Upper lobe of right lung (tissue), 1 donor: Measurements from ENCODE around the gene RASL11A. TPM values are rescaled to one million over a fixed set of nuclear protein-coding genes. Genes with fewer than 3 reads are reported as not detected.

ENCODE experiments used
- ATAC-seq: fragments of 200-7000 bp; cut with Tn5 transposase; one replicate; pipeline ENCODE4 v1.9.1; 2020; ENCODE audit warnings: mild to moderate bottlenecking, moderate library complexity
- DNase-seq: peaks from one replicate; pipeline ENCODE4 v3.0.0-alpha.2; 2020
- H3K27ac ChIP-seq: fragments of 200-600 bp; one replicate; pipeline ENCODE4 v1.8.0; 2022
- H3K27me3 ChIP-seq: fragments of 200-600 bp; one replicate; pipeline ENCODE4 v1.8.0; 2022; ENCODE audit warnings: mild to moderate bottlenecking
- H3K36me3 ChIP-seq: fragments of 200-600 bp; one replicate; pipeline ENCODE4 v1.8.0; 2022
- H3K4me1 ChIP-seq: fragments of 200-600 bp; one replicate; pipeline ENCODE4 v1.8.0; 2022
- H3K4me3 ChIP-seq: fragments of 200-600 bp; one replicate; pipeline ENCODE4 v1.8.0; 2022; ENCODE audit warnings: mild to moderate bottlenecking
- H3K9me3 ChIP-seq: fragments of 200-600 bp; one replicate; pipeline ENCODE4 v1.8.0; 2022
- intact Hi-C: fragments of 100-400 bp; cut with DNase I; formaldehyde crosslinking; loops from one replicate; pipeline ENCODE4 v1.11.0; 2022
- total RNA-seq: library from RNA; stranded (reverse); fragmentation: NEBNext Ultra II Directional; extraction: Animal tissue kit (Norgen Biotek cat#: 25700); gene quantifications from one replicate; pipeline ENCODE4 v1.2.1, GENCODE V29; 2021
- TF ChIP-seq, protein P1 (sequence below): fragments of 200-600 bp; IDR thresholded peaks from one replicate; pipeline ENCODE4 v1.8.0; 2022; ENCODE audit warnings: antibody characterized with exemption
- donor health status: DM: no; HTN: yes; CAD: no; lungs with severe emphysema.

The RASL11A gene
- total RNA-seq, 1 donor from 2014 or later = 25.6 TPM

DNA sequence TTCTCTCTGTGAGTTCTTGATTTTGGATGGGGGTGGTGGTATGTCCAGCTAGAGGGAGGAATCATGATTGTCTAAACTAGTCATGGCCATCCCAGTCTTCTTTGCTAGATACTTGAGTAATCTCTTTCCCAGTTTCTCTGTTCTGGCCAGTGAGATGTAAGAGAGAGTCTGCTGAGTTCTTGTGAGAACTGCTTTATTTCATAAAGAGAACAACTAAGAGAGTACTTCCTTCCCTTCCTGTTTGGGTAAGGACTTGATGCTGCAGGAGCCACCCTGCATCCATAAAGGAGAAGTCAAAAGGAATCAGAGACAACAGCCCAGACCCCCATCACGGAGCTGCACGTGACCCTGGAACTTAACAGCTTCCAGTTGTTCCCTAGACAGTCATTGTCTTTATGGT lies 3.0 kb upstream of the RASL11A start:
- intact Hi-C loops = no loop called here
- Histone ChIP-seq H3K9me3 (no peaks in the 10 kb centered on the region), H3K4me1 (peaks cover 27% of the 10 kb centered on the region), H3K27ac (peak overlapping the region; percentile 55), H3K4me3 (no peak overlapping the region), H3K36me3 (no peaks in the 10 kb centered on the region), H3K27me3 (no peaks in the 10 kb centered on the region)
- DNase-seq = no peak
- no peak for ATAC-seq
- TF ChIP-seq, protein P1, sequence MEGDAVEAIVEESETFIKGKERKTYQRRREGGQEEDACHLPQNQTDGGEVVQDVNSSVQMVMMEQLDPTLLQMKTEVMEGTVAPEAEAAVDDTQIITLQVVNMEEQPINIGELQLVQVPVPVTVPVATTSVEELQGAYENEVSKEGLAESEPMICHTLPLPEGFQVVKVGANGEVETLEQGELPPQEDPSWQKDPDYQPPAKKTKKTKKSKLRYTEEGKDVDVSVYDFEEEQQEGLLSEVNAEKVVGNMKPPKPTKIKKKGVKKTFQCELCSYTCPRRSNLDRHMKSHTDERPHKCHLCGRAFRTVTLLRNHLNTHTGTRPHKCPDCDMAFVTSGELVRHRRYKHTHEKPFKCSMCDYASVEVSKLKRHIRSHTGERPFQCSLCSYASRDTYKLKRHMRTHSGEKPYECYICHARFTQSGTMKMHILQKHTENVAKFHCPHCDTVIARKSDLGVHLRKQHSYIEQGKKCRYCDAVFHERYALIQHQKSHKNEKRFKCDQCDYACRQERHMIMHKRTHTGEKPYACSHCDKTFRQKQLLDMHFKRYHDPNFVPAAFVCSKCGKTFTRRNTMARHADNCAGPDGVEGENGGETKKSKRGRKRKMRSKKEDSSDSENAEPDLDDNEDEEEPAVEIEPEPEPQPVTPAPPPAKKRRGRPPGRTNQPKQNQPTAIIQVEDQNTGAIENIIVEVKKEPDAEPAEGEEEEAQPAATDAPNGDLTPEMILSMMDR = no peak

DNA sequence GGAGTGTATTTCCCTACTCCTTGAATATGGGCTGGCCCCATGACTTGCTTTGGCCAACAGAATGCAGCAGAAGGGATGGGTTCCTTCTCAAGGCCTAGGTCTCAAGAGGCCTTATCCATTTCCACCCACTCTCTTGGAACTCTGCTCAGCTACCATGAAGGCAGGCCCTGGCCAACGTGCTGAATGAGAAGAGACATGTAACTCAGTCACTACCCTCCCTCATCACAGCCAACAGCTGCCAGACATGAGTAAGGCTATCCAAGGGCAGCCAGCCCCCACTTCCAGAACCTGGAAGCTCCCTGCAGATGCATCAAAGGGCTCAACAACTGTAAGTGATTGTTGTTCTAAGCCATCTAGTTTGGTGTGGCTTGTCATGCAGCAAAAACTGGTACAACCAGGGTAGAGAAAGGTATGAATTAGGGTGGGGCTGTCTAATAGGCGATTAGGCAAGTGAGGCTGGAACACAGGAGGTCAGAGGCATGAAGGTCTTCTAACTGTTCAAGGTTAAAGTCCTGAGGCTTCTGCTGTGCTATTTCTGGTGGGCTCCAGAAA lies 1.4 kb upstream of the RASL11A start:
- H3K4me3 ChIP-seq = no peak overlapping the region
- intact Hi-C loops = no loop called here
- no peaks in the 10 kb centered on the region for H3K27me3 ChIP-seq
- DNase-seq (no peak), ATAC-seq (no peak)
- peaks cover 30% of the 10 kb centered on the region for H3K4me1 ChIP-seq
- peaks cover 6% of the 10 kb centered on the region for H3K36me3 ChIP-seq
- H3K9me3 ChIP-seq = no peaks in the 10 kb centered on the region
- TF ChIP-seq, protein P1 = no peak
- H3K27ac ChIP-seq = no peak overlapping the region

DNA sequence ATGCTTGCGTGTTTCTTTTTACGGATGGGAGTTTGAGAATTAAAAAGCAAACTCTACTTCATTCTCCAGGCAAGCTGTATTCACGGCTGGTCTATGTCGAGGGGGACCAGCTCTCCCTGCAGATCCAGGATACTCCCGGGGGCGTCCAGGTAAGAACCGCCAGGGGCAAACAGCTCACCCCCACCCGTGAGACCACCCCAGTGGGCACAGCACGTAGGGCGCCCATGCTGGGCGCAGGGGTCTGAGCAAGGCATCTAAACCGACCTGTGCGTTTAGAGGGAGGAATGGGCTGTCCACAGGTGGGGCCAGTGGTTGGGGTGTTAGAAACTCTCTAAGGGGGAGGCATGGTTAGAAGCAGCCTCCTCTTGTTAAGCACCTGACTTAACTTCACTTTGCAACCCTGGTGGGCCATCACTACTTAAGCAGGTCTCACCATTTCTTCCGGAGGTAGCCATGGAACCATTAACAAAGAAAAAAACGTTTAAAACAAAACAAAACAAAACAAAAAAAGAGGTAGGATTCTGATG lies 1.0 kb downstream of the RASL11A start:
- H3K4me3 ChIP-seq = peak overlapping the region; percentile 94
- intact Hi-C loops = no loop called here
- peaks cover 27% of the 10 kb centered on the region for H3K4me1 ChIP-seq
- H3K27me3 ChIP-seq = no peaks in the 10 kb centered on the region
- no peak for DNase-seq
- peak overlapping the region; percentile 86 for H3K27ac ChIP-seq
- H3K9me3 ChIP-seq = no peaks in the 10 kb centered on the region
- TF ChIP-seq, protein P1 = no peak
- ATAC-seq = no peak
- peaks cover 6% of the 10 kb centered on the region for H3K36me3 ChIP-seq

GRCh38 chr13:27273658-27274425 lies 3.2 kb downstream of the RASL11A start:
- H3K4me3 ChIP-seq = peak overlapping the region; percentile 94
- ATAC-seq = no peak
- intact Hi-C loops = no loop called here
- TF ChIP-seq, protein P1 = no peak
- H3K27ac ChIP-seq = no peak overlapping the region
- H3K27me3 ChIP-seq = no peaks in the 10 kb centered on the region
- H3K4me1 ChIP-seq = peaks cover 20% of the 10 kb centered on the region
- H3K36me3 ChIP-seq = peaks cover 6% of the 10 kb centered on the region
- DNase-seq = no peak
- H3K9me3 ChIP-seq = no peaks in the 10 kb centered on the region

DNA sequence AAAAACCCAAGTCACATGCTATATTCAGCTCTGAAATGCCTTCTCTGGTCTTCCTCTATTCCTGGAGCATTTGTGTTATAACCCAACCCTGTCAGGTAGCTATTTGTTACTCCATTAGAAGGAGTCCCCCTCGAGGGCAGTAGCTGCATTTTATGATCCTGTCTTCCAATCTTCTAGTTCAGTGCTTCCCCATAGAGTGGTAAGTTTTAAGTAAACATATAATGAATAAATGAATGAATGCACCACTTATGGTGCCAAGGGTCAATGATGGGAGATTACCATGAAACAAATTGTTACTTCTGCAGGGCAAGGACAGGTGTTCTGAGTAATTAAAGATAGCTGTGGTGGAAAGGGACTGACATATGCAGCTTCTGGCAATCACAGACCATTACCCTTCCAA lies 4.0 kb downstream of the RASL11A start:
- intact Hi-C loops = no loop called here
- ATAC-seq (no peak), DNase-seq (no peak)
- H3K27ac ChIP-seq = no peak overlapping the region
- H3K4me3 ChIP-seq = no peak overlapping the region
- TF ChIP-seq, protein P1 = no peak
- H3K9me3 ChIP-seq = no peaks in the 10 kb centered on the region
- H3K27me3 ChIP-seq = no peaks in the 10 kb centered on the region
- H3K4me1 ChIP-seq = peaks cover 20% of the 10 kb centered on the region
- H3K36me3 ChIP-seq = peaks cover 6% of the 10 kb centered on the region
